Measurements from ENCODE around the gene IQCE.

DNA sequence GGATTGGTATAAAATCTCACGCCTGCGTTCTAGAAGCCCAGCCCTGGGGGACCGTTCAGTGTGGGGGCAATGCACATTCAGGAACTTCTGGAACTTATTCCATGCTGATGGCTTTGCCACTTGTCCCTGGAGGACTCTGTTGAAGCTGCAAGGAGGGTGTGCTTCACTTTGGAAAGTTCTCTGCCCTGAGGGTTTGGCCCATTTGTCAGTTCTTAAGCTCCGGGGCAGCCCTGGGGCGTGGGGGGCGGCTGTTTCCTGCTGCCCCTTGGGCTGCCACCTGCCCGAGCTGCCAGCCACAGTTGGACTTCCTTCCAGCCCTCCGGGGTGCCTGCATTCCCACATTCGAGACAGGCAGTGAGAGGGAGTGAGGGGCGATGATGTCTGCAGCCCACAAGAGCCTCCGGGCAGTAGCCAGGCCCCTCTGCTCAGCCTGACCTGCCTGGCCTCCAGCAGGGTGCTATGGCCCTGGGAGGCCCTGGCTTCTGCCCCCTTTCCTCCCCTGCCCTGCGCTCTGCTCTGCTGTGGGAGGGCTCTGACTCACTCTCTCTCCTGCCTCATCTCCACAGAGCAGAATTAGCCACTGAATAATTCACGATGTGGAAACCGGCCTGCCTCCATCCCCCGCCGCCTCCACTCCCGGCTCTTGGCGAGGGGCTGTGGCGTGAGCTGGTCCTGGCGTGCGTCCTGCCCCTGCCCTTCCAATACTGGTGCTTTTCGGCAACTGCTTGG is 74.9 kb downstream of the IQCE start:
- TF ChIP-seq, protein P1, sequence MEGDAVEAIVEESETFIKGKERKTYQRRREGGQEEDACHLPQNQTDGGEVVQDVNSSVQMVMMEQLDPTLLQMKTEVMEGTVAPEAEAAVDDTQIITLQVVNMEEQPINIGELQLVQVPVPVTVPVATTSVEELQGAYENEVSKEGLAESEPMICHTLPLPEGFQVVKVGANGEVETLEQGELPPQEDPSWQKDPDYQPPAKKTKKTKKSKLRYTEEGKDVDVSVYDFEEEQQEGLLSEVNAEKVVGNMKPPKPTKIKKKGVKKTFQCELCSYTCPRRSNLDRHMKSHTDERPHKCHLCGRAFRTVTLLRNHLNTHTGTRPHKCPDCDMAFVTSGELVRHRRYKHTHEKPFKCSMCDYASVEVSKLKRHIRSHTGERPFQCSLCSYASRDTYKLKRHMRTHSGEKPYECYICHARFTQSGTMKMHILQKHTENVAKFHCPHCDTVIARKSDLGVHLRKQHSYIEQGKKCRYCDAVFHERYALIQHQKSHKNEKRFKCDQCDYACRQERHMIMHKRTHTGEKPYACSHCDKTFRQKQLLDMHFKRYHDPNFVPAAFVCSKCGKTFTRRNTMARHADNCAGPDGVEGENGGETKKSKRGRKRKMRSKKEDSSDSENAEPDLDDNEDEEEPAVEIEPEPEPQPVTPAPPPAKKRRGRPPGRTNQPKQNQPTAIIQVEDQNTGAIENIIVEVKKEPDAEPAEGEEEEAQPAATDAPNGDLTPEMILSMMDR (IDR thresholded peaks at IDR 0.05; ENCODE audit: poor library complexity, severe bottlenecking) = no peak
- TF ChIP-seq EZH2 (IDR thresholded peaks at IDR 0.05; ENCODE audit: borderline replicate concordance, insufficient read depth, low read length, poor library complexity, severe bottlenecking) (no peak), EP300 (conservative IDR thresholded peaks at IDR 0.05; ENCODE audit: poor library complexity, severe bottlenecking) (no peak), TAF1 (IDR thresholded peaks at IDR 0.05; ENCODE audit: low read depth) (no peak), POLR2AphosphoS5 (IDR thresholded peaks at IDR 0.05) (no peak)
- TF ChIP-seq, protein P2, sequence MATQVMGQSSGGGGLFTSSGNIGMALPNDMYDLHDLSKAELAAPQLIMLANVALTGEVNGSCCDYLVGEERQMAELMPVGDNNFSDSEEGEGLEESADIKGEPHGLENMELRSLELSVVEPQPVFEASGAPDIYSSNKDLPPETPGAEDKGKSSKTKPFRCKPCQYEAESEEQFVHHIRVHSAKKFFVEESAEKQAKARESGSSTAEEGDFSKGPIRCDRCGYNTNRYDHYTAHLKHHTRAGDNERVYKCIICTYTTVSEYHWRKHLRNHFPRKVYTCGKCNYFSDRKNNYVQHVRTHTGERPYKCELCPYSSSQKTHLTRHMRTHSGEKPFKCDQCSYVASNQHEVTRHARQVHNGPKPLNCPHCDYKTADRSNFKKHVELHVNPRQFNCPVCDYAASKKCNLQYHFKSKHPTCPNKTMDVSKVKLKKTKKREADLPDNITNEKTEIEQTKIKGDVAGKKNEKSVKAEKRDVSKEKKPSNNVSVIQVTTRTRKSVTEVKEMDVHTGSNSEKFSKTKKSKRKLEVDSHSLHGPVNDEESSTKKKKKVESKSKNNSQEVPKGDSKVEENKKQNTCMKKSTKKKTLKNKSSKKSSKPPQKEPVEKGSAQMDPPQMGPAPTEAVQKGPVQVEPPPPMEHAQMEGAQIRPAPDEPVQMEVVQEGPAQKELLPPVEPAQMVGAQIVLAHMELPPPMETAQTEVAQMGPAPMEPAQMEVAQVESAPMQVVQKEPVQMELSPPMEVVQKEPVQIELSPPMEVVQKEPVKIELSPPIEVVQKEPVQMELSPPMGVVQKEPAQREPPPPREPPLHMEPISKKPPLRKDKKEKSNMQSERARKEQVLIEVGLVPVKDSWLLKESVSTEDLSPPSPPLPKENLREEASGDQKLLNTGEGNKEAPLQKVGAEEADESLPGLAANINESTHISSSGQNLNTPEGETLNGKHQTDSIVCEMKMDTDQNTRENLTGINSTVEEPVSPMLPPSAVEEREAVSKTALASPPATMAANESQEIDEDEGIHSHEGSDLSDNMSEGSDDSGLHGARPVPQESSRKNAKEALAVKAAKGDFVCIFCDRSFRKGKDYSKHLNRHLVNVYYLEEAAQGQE (IDR thresholded peaks at IDR 0.05; ENCODE audit: borderline replicate concordance) = no peak

All from neural cell (in vitro differentiated cells).